Peyer's patch (tissue), 4 donors: Measurements from ENCODE around the gene TBL1X. TPM values are rescaled to one million over a fixed set of nuclear protein-coding genes. Genes with fewer than 3 reads are reported as not detected.

ENCODE experiments used
- DNase-seq, 3 donors: peaks; one replicate each; pipeline ENCODE4 v3.0.0-alpha.2; 2017 to 2019
- H3K27ac ChIP-seq, 4 donors: fragments of 200-600 bp; sonication (generic); one replicate each; pipeline ENCODE4 v1.5.1; 2016 to 2019
- H3K27me3 ChIP-seq, 2 donors: fragments of 200-600 bp; sonication (generic); one replicate each; pipeline ENCODE4 v1.5.1; 2019
- H3K36me3 ChIP-seq, 3 donors: fragments of 200-600 bp; sonication (generic); one replicate each; pipeline ENCODE4 v1.5.1; 2016 to 2019
- H3K4me1 ChIP-seq, 4 donors: fragments of 200-600 bp; sonication (generic); one replicate each; pipeline ENCODE4 v1.5.1; 2016 to 2019
- H3K4me3 ChIP-seq, 4 donors: fragments of 200-600 bp; sonication (generic); 1 replicate in 3 of 4; 2 replicates in 1 of 4; pipeline ENCODE4 v1.5.1; 2016 to 2019; ENCODE audit warnings: mild to moderate bottlenecking in 1 of 4
- H3K9me3 ChIP-seq, 4 donors: fragments of 200-600 bp; sonication (generic); one replicate each; pipeline ENCODE4 v1.5.1; 2016 to 2019; ENCODE audit warnings: mild to moderate bottlenecking in 1 of 4
- CTCF ChIP-seq, 6 experiments: fragments of 450-650 bp in 4 of 6; fragments of 200-600 bp in 2 of 6; sonication (generic) in 1 of 6; IDR thresholded peaks; one replicate each; pipeline ENCODE4 v1.5.1; 2017 to 2019; ENCODE audit warnings: antibody characterized with exemption in 6 of 6, mild to moderate bottlenecking in 3 of 6, moderate library complexity in 1 of 6
- POLR2A ChIP-seq, 2 donors: fragments of 450-650 bp; IDR thresholded peaks; one replicate each; pipeline ENCODE4 v1.5.1; 2017; ENCODE audit warnings: antibody characterized with exemption in 2 of 2, mild to moderate bottlenecking in 2 of 2, moderate library complexity in 2 of 2
- total RNA-seq, 4 donors: library from RNA; depleted of rRNA; stranded (reverse); fragments of >200 nt; gene quantifications; one replicate each; pipeline ENCODE4 v1.1.0, GENCODE V29; 2016

The TBL1X gene
- total RNA-seq, 4 donors from 2014 or later = 3.9 to 29.7 (median 5.0) TPM

- H3K36me3 ChIP-seq = no peaks in the 10 kb centered on the region
- H3K27me3 ChIP-seq = no peaks in the 10 kb centered on the region
- no peak overlapping the region for H3K4me3 ChIP-seq
- no peaks in the 10 kb centered on the region for H3K9me3 ChIP-seq
- DNase-seq = no peak
- no peaks in the 10 kb centered on the region for H3K4me1 ChIP-seq
- TF ChIP-seq POLR2A (IDR thresholded peaks at IDR 0.05) (no peak), CTCF (IDR thresholded peaks at IDR 0.05) (no peak)
- H3K27ac ChIP-seq = no peak overlapping the region
Measured at GRCh38 chrX:9619133-9619532, 154.3 kb downstream of the TBL1X start.

GRCh38 chrX:9619581-9619980, 154.7 kb downstream of the TBL1X start:
- Histone ChIP-seq H3K4me1 (no peaks in the 10 kb centered on the region), H3K4me3 (no peak overlapping the region), H3K27ac (no peak overlapping the region), H3K9me3 (no peaks in the 10 kb centered on the region), H3K36me3 (no peaks in the 10 kb centered on the region), H3K27me3 (no peaks in the 10 kb centered on the region)
- peak in 2 of 6 experiments; percentile 8 to 18 for TF ChIP-seq CTCF (IDR thresholded peaks at IDR 0.05)
- no peak for TF ChIP-seq POLR2A (IDR thresholded peaks at IDR 0.05)
- no peak for DNase-seq

DNA sequence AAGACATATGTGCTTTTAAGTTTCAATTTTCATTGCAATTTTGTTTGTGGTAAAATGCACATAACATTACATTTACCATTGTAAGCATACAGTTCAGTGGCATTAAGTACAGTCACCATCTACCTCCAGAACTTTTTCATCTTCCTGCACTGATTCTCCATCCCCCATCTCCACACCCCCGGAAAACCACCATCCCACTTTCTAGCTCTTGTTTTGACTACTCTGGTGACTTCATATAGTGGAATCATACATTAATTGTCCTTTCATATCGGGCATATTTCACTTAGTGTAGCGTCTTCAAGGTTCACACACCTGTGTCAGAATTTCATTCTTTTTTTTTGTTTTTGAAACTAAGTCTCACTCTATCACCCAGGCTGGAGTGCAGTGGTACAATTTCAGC, 157.3 kb downstream of the TBL1X start:
- Histone ChIP-seq H3K27me3 (no peaks in the 10 kb centered on the region), H3K4me1 (no peaks in the 10 kb centered on the region), H3K27ac (no peak overlapping the region), H3K36me3 (no peaks in the 10 kb centered on the region), H3K4me3 (no peak overlapping the region), H3K9me3 (no peaks in the 10 kb centered on the region)
- TF ChIP-seq CTCF (IDR thresholded peaks at IDR 0.05) (no peak), POLR2A (IDR thresholded peaks at IDR 0.05) (no peak)
- DNase-seq = no peak

DNA sequence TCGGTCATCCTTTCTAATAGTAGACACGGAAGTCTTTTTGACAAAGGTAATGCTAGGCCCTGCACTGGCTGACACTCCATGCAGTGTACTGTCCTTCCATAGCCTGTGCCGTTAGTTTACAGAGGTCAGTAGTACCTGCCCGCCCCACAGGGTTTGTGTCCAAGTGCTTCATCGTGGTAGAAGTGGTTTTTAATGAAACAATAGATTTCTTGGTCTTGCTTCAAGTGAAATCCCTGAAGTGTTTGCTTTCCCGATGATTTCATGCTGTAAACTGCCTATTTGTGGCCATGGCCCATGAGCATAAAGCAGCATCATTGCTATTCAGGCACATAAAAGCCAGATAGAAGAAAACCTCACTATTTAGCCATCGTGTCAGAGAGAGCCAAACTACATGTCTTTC, 161.5 kb downstream of the TBL1X start:
- Histone ChIP-seq H3K9me3 (no peaks in the 10 kb centered on the region), H3K4me3 (no peak overlapping the region), H3K27me3 (no peaks in the 10 kb centered on the region), H3K4me1 (no peaks in the 10 kb centered on the region), H3K27ac (no peak overlapping the region), H3K36me3 (no peaks in the 10 kb centered on the region)
- no peak for DNase-seq
- TF ChIP-seq CTCF (IDR thresholded peaks at IDR 0.05) (no peak), POLR2A (IDR thresholded peaks at IDR 0.05) (no peak)

GRCh38 chrX:9627922-9628321, 163.1 kb downstream of the TBL1X start:
- Histone ChIP-seq H3K27ac (no peak overlapping the region), H3K4me1 (no peaks in the 10 kb centered on the region), H3K4me3 (no peak overlapping the region), H3K9me3 (no peaks in the 10 kb centered on the region), H3K27me3 (no peaks in the 10 kb centered on the region), H3K36me3 (no peaks in the 10 kb centered on the region)
- no peak for DNase-seq
- TF ChIP-seq CTCF (IDR thresholded peaks at IDR 0.05) (no peak), POLR2A (IDR thresholded peaks at IDR 0.05) (no peak)
